ENCODE measurements around the gene LRRC8C. TPM values are rescaled to one million over a fixed set of nuclear protein-coding genes. Genes with fewer than 3 reads are reported as not detected.

The LRRC8C gene
- total RNA-seq, 3 donors from 2014 or later = 1.5 to 5.0 (median 3.0) TPM

- intact Hi-C loops (cut with DNase I, micrococcal nuclease) = loop anchor here in 1 of 2 donors (10.0 kb wide), 1 partner anchor 133 kb away; the partner anchor contains the start of gene LRRC8C
- ATAC-seq = no peak
- Histone ChIP-seq H3K36me3 (ENCODE audit: low read depth) (no peaks in the 10 kb centered on the region), H3K4me3 (no peak overlapping the region), H3K4me1 (ENCODE audit: low read depth) (no peaks in the 10 kb centered on the region), H3K9me3 (no peaks in the 10 kb centered on the region)
- TF ChIP-seq CTCF (IDR thresholded peaks at IDR 0.05) = no peak
- no peak for DNase-seq
Observed at GRCh38 chr1:89767618-89768017, 134.7 kb downstream of the LRRC8C start.

Other genes starting within 250 kb of the LRRC8C start
- gene LRRC8B, start 108.3 kb upstream of the LRRC8C start, total RNA-seq = 10 to 100 TPM; 11.2 to 16.1 (median 11.6) TPM
- gene LRRC8D, start 187.9 kb downstream of the LRRC8C start, total RNA-seq = 10 to 100 TPM; 22.8 to 43.3 (median 39.6) TPM